ENCODE measurements around the gene GNAT2. TPM values are rescaled to one million over a fixed set of nuclear protein-coding genes. Genes with fewer than 3 reads are reported as not detected.
A peak's percentile ranks its signal among the peaks of the same experiment; 100 is the strongest.

The GNAT2 gene
- polyA plus RNA-seq, 1 experiment: 0.09 TPM

DNA sequence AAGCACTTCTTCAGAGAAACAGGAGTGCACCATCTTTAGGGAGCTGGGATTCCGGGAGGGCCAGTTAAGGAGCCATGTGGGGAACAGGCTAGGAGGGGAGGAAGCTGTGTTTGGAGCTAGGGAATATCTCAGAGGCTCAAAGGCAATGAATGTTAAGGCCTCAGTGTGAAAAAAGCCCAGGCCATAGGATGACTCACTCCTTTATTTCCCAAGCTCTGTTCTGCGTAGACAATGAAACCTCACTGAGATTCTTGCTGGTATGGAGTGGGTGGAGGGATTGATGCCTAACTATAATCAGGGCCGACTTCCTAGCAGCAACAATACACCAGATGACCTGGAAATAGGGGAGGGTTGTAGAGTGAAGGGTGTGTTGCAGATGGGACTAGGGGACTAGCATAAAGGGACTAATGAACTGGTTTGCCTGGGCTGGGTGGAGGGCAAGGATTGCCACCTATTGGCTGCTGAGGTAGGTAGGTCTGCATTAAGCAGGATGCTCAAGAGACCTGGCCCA, 2.1 kb downstream of the GNAT2 start:
- TF ChIP-seq, protein P1, sequence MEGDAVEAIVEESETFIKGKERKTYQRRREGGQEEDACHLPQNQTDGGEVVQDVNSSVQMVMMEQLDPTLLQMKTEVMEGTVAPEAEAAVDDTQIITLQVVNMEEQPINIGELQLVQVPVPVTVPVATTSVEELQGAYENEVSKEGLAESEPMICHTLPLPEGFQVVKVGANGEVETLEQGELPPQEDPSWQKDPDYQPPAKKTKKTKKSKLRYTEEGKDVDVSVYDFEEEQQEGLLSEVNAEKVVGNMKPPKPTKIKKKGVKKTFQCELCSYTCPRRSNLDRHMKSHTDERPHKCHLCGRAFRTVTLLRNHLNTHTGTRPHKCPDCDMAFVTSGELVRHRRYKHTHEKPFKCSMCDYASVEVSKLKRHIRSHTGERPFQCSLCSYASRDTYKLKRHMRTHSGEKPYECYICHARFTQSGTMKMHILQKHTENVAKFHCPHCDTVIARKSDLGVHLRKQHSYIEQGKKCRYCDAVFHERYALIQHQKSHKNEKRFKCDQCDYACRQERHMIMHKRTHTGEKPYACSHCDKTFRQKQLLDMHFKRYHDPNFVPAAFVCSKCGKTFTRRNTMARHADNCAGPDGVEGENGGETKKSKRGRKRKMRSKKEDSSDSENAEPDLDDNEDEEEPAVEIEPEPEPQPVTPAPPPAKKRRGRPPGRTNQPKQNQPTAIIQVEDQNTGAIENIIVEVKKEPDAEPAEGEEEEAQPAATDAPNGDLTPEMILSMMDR (IDR thresholded peaks at IDR 0.05; ENCODE audit: insufficient read depth, low read depth, low read length): no peak
- H3K27me3 ChIP-seq (ENCODE audit: control insufficient read depth, insufficient read depth, low read length): no peaks in the 10 kb centered on the region
- DNase-seq (ENCODE audit: low read depth): peak; percentile 80
- H3K4me3 ChIP-seq (ENCODE audit: low read depth, low read length): no peak overlapping the region
- ChIA-PET POLR2A (interaction anchor here (0.5 kb wide), 2 partner anchors 9 to 776 kb away, joined by 3 to 4 read pairs; no protein-coding TSS in a partner anchor), CTCF (interaction anchor here (0.8 to 2.1 kb wide), 5 partner anchors 9 to 127 kb away, joined by 3 to 13 read pairs (median 3); partner anchors contain the start of gene GNAI3)
- H3K36me3 ChIP-seq (ENCODE audit: control insufficient read depth, insufficient read depth, low read length): no peaks in the 10 kb centered on the region

DNA sequence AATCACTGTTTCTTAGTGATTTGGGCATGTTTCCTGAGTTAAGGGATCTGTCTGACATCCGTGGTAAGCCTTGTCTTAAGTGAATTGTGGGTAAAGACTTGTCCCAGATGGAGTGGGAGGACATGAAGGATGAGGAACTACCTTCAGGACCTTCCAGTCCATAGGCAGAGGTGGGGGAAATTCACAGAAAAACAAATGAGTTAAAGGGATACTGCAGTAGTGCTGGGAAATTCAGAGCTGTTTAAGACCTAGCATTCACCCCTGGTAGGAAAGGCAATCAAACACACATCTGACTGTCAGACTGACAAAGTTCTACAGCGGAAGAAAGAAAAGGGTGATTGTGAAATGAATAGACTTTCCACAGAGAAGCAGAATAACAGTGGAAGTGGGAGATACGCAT, 3.0 kb downstream of the GNAT2 start:
- Histone ChIP-seq H3K4me3 (ENCODE audit: low read depth, low read length) (no peak overlapping the region), H3K27me3 (ENCODE audit: control insufficient read depth, insufficient read depth, low read length) (no peaks in the 10 kb centered on the region), H3K36me3 (ENCODE audit: control insufficient read depth, insufficient read depth, low read length) (no peaks in the 10 kb centered on the region)
- TF ChIP-seq, protein P1 (IDR thresholded peaks at IDR 0.05; ENCODE audit: insufficient read depth, low read depth, low read length): no peak
- ChIA-PET POLR2A (no interaction called here), CTCF (interaction anchor here (0.8 to 2.1 kb wide), 4 partner anchors 8 to 126 kb away, joined by 3 to 13 read pairs (median 3); no protein-coding TSS in a partner anchor)
- DNase-seq (ENCODE audit: low read depth): no peak

DNA sequence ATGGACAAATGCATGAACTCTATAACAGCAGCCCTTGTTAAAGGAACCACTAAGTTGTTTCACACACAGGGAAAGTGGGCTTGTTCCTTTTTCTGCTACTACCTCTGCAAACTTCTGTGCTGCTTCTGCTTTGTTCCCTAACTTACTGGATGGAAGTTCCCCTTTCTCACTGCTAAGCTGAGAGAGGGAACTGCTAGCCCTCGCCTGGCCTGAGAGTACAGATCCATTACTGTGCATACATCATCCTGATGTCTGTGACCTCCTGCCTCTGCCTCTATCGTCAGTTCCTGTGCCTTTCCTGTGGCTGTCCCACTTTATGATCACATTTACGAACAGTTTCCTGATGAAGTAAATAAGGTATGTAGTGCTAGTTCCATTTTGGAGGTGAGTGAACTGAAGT, 3.5 kb downstream of the GNAT2 start:
- TF ChIP-seq, protein P1 (IDR thresholded peaks at IDR 0.05; ENCODE audit: insufficient read depth, low read depth, low read length): no peak
- CTCF ChIA-PET: interaction anchor here (2.1 kb wide), 1 partner anchor 24 kb away, joined by 13 read pairs; no protein-coding TSS in a partner anchor
- no peak overlapping the region for H3K4me3 ChIP-seq (ENCODE audit: low read depth, low read length)
- DNase-seq (ENCODE audit: low read depth): no peak
- H3K36me3 ChIP-seq (ENCODE audit: control insufficient read depth, insufficient read depth, low read length): no peaks in the 10 kb centered on the region
- POLR2A ChIA-PET: no interaction called here
- H3K27me3 ChIP-seq (ENCODE audit: control insufficient read depth, insufficient read depth, low read length): no peaks in the 10 kb centered on the region

DNA sequence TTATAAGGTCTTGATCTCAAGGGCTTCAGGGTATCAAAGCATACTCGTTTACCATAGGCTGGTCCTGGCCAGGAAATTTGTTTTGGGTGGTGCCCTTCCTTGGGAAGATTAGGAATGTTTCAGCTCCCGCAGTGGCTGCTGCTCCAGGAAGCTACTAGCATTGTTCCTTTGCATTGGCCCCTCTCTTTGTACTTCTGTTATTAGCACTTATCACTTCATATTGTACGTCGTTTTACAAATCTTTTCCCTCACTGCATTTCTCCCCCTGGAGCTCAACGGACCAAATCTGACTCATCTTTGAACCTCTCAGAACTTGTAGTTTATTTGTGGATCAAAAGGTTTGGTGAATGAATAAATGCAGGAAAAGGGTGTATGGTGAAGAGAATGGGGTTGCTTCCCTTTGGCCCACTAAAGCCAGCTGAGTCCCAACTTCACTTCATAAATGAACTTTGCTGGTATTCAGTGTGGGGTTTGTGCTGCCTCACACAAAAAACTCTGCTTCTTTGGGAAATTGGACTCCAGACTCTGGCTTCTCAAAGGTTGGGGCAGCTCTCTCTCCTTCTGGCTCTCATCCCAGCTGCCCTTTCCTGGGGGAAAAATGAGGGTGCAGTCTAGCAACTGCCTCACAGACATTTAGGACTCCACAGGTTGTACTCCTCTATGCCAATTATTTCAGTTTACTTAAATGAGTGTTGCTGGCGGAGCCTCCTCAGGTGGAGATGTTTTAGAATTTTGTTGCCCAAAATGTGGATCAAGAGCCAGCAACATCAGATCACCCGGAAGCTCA, 5.9 kb downstream of the GNAT2 start:
- Histone ChIP-seq H3K4me3 (ENCODE audit: low read depth, low read length) (no peak overlapping the region), H3K27me3 (ENCODE audit: control insufficient read depth, insufficient read depth, low read length) (no peaks in the 10 kb centered on the region), H3K36me3 (ENCODE audit: control insufficient read depth, insufficient read depth, low read length) (no peaks in the 10 kb centered on the region)
- CTCF ChIA-PET: interaction anchor here (0.7 to 4.2 kb wide), 10 partner anchors 14 to 160 kb away, joined by 3 to 27 read pairs (median 3); no protein-coding TSS in a partner anchor
- POLR2A ChIA-PET: no interaction called here
- no peak for DNase-seq (ENCODE audit: low read depth)
- TF ChIP-seq, protein P1 (IDR thresholded peaks at IDR 0.05; ENCODE audit: insufficient read depth, low read depth, low read length): no peak

DNA sequence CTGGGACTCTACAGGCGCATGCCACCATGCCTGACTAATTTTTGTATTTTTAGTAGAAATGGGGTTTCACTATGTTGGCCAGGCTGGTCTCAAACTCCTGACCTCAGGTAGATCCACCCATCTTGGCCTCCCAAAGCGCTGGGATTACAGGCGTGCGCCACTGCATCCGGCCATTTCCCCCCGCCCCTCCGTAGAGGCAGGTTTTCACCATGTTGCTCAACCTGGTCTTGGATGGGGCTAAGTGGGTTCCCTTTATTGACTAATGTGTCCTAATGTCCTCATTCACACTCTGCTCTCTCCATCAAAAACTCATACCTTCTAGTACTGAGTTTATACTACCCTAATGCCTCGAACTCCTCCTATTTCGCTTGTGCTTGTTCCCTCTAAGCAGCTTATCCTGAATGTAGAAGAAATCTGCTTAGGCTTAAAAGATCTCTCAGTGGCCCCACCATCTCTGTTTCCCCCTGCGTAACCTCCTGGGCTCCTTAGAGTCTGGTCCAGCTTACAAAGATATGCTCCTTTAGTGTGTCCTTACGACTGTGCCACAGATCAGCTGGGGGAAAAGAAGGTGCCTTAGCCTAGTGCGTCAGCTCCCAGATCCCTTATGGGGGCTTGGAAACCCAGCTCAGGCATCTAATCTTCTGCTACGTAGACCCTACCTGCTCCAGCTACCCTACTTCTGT, 8.0 kb downstream of the GNAT2 start:
- Histone ChIP-seq H3K27me3 (ENCODE audit: control insufficient read depth, insufficient read depth, low read length) (no peaks in the 10 kb centered on the region), H3K4me3 (ENCODE audit: low read depth, low read length) (no peak overlapping the region), H3K36me3 (ENCODE audit: control insufficient read depth, insufficient read depth, low read length) (no peaks in the 10 kb centered on the region)
- ChIA-PET CTCF (interaction anchor here (0.7 to 4.2 kb wide), 3 partner anchors 10 to 52 kb away, joined by 3 to 27 read pairs (median 4); no protein-coding TSS in a partner anchor), POLR2A (no interaction called here)
- TF ChIP-seq, protein P1 (IDR thresholded peaks at IDR 0.05; ENCODE audit: insufficient read depth, low read depth, low read length): no peak
- no peak for DNase-seq (ENCODE audit: low read depth)
